DOHH2 (cell line): Measurements from ENCODE around the gene PITPNC1.
"Not testable (repeated sequence)": the region's sequence is repeated elsewhere in the genome, so short reads cannot be mapped to it uniquely, and the experiment has no call there.

Experiments used
- H3F3A ChIP-seq: fragments of 200-600 bp; sonication (generic), shearing (Covaris generic); 2 replicates; pipeline ENCODE4 v1.6.0; 2016; ENCODE audit warnings: antibody characterized with exemption, mild to moderate bottlenecking; ENCODE audit not compliant: control insufficient read depth, insufficient read depth
- H3K27ac ChIP-seq: fragments of 200-600 bp; sonication (generic); 2 replicates; pipeline ENCODE4 v1.5.1; 2014; ENCODE audit warnings: low read depth, mild to moderate bottlenecking, low read length, moderate library complexity
- H3K27me3 ChIP-seq: fragments of 200-600 bp; sonication (generic); 2 replicates; pipeline ENCODE4 v1.6.1; 2014; ENCODE audit warnings: mild to moderate bottlenecking, low read length, mixed read lengths; ENCODE audit not compliant: control insufficient read depth
- H3K36me3 ChIP-seq: fragments of 200-600 bp; sonication (generic); 2 replicates; pipeline ENCODE4 v1.6.1; 2014; ENCODE audit warnings: mild to moderate bottlenecking, low read length, moderate library complexity, mixed read lengths; ENCODE audit not compliant: control insufficient read depth
- H3K4me1 ChIP-seq: fragments of 200-600 bp; sonication (generic); 2 replicates; pipeline ENCODE4 v1.6.1; 2014; ENCODE audit warnings: mild to moderate bottlenecking, low read length, mixed read lengths; ENCODE audit not compliant: control insufficient read depth
- H3K4me2 ChIP-seq: fragments of 200-600 bp; sonication (generic); 2 replicates; pipeline ENCODE4 v1.6.0; 2014; ENCODE audit warnings: mild to moderate bottlenecking, low read length, moderate library complexity
- H3K4me3 ChIP-seq: fragments of 200-600 bp; sonication (generic); 2 replicates; pipeline ENCODE4 v1.5.1; 2014; ENCODE audit warnings: mild to moderate bottlenecking, low read length, mixed read lengths
- H3K79me2 ChIP-seq: fragments of 200-600 bp; sonication (generic); 2 replicates; pipeline ENCODE4 v1.6.1; 2014; ENCODE audit warnings: mild to moderate bottlenecking, low read length, mixed read lengths; ENCODE audit not compliant: control insufficient read depth
- H3K9me2 ChIP-seq: fragments of 200-600 bp; sonication (generic); replicated peaks from 2 replicates; pipeline ENCODE4 v1.6.1; 2014; ENCODE audit warnings: mild to moderate bottlenecking, low read length, mixed read lengths; ENCODE audit not compliant: control insufficient read depth
- H3K9me3 ChIP-seq: fragments of 200-600 bp; sonication (generic); 2 replicates; pipeline ENCODE4 v1.6.1; 2014; ENCODE audit warnings: antibody characterized with exemption, low read length, mixed read lengths; ENCODE audit not compliant: control insufficient read depth, insufficient read depth
- H4K20me1 ChIP-seq: fragments of 200-600 bp; sonication (generic); 2 replicates; pipeline ENCODE4 v1.6.0; 2014; ENCODE audit warnings: low read depth, mild to moderate bottlenecking, antibody characterized with exemption, low read length, moderate library complexity; ENCODE audit not compliant: control insufficient read depth, insufficient read depth
- CTCF ChIP-seq: fragments of 200-600 bp; sonication (generic); IDR thresholded peaks from one replicate; pipeline ENCODE4 v1.5.1; 2014; ENCODE audit warnings: antibody characterized with exemption, mild to moderate bottlenecking, low read depth, low read length; ENCODE audit not compliant: poor library complexity, severe bottlenecking
- EZH2phosphoT487 ChIP-seq: fragments of 200-600 bp; sonication (generic); IDR thresholded peaks from 2 replicates; pipeline ENCODE4 v1.6.1; 2017; ENCODE audit warnings: borderline replicate concordance, mild to moderate bottlenecking, antibody characterized with exemption, low read length, moderate library complexity, mixed read lengths

The PITPNC1 gene

GRCh38 chr17:67577429-67578141, 200.5 kb downstream of the PITPNC1 start:
- no peaks in the 10 kb centered on the region for H3K27me3 ChIP-seq
- peaks cover 10% of the 10 kb centered on the region for H3F3A ChIP-seq
- H3K79me2 ChIP-seq = no peaks in the 10 kb centered on the region
- peak overlapping the region; percentile 61 for H3K4me2 ChIP-seq
- no peaks in the 10 kb centered on the region for H3K36me3 ChIP-seq
- TF ChIP-seq CTCF (no peak), EZH2phosphoT487 (no peak)
- peaks cover 69% of the 10 kb centered on the region for H3K4me1 ChIP-seq
- no peaks in the 10 kb centered on the region for H3K9me2 ChIP-seq
- H3K27ac ChIP-seq = peak overlapping the region; percentile 22; the same call in 1 of the 2 replicates
- H3K4me3 ChIP-seq = peak overlapping the region; percentile 37
- no peaks in the 10 kb centered on the region for H4K20me1 ChIP-seq
- no peaks in the 10 kb centered on the region for H3K9me3 ChIP-seq

GRCh38 chr17:67578142-67578457, 201.0 kb downstream of the PITPNC1 start:
- no peak for TF ChIP-seq EZH2phosphoT487
- TF ChIP-seq CTCF = no peak
- Histone ChIP-seq H4K20me1 (no peaks in the 10 kb centered on the region), H3K4me1 (peaks cover 64% of the 10 kb centered on the region), H3F3A (peaks cover 10% of the 10 kb centered on the region), H3K4me3 (peak overlapping the region; percentile 37), H3K9me2 (no peaks in the 10 kb centered on the region), H3K79me2 (no peaks in the 10 kb centered on the region), H3K36me3 (no peaks in the 10 kb centered on the region), H3K9me3 (no peaks in the 10 kb centered on the region), H3K4me2 (peak overlapping the region; percentile 61), H3K27me3 (no peaks in the 10 kb centered on the region), H3K27ac (peak overlapping the region; percentile 22; the same call in 1 of the 2 replicates)

- not testable (repeated sequence) for H3K9me3 ChIP-seq, H4K20me1 ChIP-seq, H3K4me3 ChIP-seq, H3K36me3 ChIP-seq, H3K79me2 ChIP-seq, H3K9me2 ChIP-seq, H3K27me3 ChIP-seq
- H3K4me1 ChIP-seq = peaks cover 57% of the 10 kb centered on the region
- H3K27ac ChIP-seq = 0 out of 2 replicates have a peak overlapping the region, but pooled peaks have one; percentile 22
- peaks cover 10% of the 10 kb centered on the region for H3F3A ChIP-seq
- H3K4me2 ChIP-seq = peak overlapping the region; percentile 61
Observed at GRCh38 chr17:67578679-67579405, 201.8 kb downstream of the PITPNC1 start.

GRCh38 chr17:67582673-67583081, 205.6 kb downstream of the PITPNC1 start:
- H3K4me1 ChIP-seq = peaks cover 24% of the 10 kb centered on the region
- H3F3A ChIP-seq = no peaks in the 10 kb centered on the region
- H3K27ac ChIP-seq = no peak overlapping the region
- H3K79me2 ChIP-seq = no peaks in the 10 kb centered on the region
- no peak overlapping the region for H3K4me3 ChIP-seq
- no peak for TF ChIP-seq CTCF
- no peak for TF ChIP-seq EZH2phosphoT487
- H3K4me2 ChIP-seq = no peak overlapping the region
- no peaks in the 10 kb centered on the region for H4K20me1 ChIP-seq
- no peaks in the 10 kb centered on the region for H3K9me3 ChIP-seq
- no peaks in the 10 kb centered on the region for H3K27me3 ChIP-seq
- no peaks in the 10 kb centered on the region for H3K9me2 ChIP-seq
- no peaks in the 10 kb centered on the region for H3K36me3 ChIP-seq
